Measurements from ENCODE around the gene COL9A3.

DNA sequence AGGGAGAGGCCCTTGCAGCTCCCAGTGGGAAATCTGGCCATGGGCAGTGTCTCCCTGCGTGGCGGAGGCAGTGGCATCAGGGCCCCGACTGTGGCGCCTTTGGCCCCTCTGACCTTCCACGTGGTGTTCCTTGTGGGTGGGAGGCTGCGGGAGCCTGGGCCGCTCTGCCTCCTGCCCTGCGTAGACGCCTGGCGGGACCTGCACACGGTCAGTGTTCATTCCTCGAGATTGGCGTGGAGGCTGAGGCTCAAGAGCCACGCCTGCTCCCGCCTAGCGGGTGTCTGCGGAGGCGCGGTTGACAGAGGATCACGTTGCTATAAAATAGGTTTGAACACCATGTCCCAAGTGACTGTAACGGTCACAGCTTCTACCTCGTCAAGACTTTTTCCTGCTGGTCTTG is 14.0 kb downstream of the COL9A3 start:
- TF ChIP-seq, protein P1, sequence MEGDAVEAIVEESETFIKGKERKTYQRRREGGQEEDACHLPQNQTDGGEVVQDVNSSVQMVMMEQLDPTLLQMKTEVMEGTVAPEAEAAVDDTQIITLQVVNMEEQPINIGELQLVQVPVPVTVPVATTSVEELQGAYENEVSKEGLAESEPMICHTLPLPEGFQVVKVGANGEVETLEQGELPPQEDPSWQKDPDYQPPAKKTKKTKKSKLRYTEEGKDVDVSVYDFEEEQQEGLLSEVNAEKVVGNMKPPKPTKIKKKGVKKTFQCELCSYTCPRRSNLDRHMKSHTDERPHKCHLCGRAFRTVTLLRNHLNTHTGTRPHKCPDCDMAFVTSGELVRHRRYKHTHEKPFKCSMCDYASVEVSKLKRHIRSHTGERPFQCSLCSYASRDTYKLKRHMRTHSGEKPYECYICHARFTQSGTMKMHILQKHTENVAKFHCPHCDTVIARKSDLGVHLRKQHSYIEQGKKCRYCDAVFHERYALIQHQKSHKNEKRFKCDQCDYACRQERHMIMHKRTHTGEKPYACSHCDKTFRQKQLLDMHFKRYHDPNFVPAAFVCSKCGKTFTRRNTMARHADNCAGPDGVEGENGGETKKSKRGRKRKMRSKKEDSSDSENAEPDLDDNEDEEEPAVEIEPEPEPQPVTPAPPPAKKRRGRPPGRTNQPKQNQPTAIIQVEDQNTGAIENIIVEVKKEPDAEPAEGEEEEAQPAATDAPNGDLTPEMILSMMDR (conservative IDR thresholded peaks at IDR 0.05): no peak
- TF ChIP-seq EZH2 (IDR thresholded peaks at IDR 0.05; ENCODE audit: low read depth): no peak

Measured in PC-9 (cell line).